HG03060 (cell line): Measurements from ENCODE around the gene WNT9B.
"Not testable (repeated sequence)": the region's sequence is repeated elsewhere in the genome, so short reads cannot be mapped to it uniquely, and the experiment has no call there.

Source experiments
- ATAC-seq: cut with Tn5 transposase; IDR thresholded peaks from one replicate; pipeline ENCODE4 v1.9.1; 2021; ENCODE audit warnings: low read depth, moderate number of reproducible peaks; ENCODE audit not compliant: unreplicated experiment

The WNT9B gene

GRCh38 chr17:46903762-46904672, 52.6 kb downstream of the WNT9B start:
- ATAC-seq = no peak

GRCh38 chr17:46908068-46908737, 56.8 kb downstream of the WNT9B start:
- ATAC-seq = no peak

DNA sequence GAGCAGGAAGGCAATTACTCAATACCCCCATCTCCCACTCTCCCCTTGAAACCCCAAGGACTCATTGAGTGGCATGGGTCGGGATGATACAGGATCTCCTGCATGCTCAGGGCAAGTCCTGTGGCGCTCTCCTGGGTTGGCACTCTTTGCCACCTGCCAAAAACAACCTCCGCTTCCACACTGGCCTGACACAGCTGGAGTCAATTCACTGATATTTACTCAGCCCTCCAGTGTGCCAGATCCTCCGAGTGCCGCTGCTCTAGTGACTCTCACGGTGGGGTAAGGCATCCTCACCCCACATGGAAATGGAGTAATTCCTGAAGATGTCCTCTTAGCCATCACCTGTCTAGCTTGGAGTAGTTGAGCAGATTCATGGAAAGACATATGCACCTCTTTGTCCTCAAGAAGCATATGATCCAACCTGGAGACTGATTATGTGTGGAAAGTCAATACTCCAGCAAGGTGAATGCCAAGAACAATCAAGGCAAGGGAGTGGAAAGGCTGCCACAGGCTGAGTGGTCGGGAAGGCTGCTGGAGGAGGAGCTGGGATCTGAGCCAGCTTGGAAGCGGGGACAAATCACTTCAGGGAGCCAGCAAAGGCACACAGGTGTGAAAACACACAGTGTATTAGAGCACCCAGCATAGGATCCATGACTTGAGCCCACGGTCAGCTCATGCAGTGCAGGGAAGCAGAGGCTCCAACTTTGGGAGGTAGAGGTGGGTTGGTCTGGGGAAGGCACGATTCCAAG, 59.0 kb downstream of the WNT9B start:
- ATAC-seq = no peak

- no peak for ATAC-seq
These were observed 59.9 kb downstream of the WNT9B start for GRCh38 chr17:46911311-46911710.

- no peak for ATAC-seq
These were observed 64.2 kb downstream of the WNT9B start for GRCh38 chr17:46915596-46915995.

DNA sequence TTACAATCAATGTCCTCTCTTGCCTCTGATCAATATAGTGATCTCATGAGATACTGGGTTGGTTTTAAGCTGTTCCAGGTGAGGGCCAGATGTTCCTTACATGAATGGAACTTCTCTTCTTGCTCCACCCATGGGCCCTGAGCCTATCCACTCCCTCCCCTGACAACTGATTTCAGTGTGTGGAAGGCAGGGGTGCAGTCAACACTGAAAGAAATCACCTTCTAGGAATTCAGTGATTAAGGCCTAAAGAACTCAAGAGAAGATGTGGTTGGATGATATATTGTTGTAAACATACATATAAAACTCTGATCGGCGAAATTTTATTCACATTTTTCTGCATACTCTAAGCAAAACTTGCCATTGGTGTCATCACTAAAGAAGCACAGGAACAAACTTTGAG, 64.8 kb downstream of the WNT9B start:
- no peak for ATAC-seq

GRCh38 chr17:46916623-46917022, 65.2 kb downstream of the WNT9B start:
- no peak for ATAC-seq

DNA sequence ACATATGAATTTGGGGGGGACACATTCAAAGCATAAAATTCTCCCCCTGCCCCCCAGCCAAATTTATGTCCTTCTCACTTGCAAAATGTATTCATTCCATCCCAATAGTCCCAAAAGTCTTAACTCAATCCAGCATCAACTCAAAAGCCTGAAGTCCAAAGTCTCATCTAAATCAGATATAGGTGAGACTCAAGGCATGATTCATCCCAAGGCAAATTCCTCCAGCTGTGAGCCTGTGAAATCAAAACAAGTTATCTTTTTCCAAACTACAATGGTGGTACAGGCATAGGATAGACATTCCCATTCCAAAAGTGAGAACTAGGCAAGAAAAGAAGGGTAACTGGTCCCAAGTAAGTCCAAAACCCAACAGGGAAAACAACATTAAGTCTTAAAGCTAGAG, 65.7 kb downstream of the WNT9B start:
- no peak for ATAC-seq

DNA sequence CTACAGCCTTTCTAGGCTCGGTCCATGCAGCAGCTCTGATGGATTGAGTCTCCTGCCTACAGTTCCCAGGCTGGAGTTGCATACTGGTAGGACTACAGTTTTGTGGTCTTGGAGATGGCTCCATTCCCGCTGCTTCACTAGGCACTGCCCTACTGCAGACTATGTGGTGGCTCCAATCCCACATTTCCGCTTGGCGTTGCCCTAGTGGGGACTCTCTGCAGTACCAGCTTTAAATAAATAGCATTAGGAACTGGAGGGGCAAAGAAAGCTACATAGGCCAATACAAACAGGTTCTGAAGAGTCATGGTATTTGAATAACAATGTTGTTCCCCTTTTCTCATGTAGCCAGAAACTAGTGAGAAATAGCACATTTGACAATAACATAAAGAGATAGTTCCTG, 66.1 kb downstream of the WNT9B start:
- ATAC-seq = no peak

GRCh38 chr17:46921962-46922361, 70.6 kb downstream of the WNT9B start:
- ATAC-seq = not testable (repeated sequence)

- ATAC-seq = no peak
These were observed 71.1 kb downstream of the WNT9B start for GRCh38 chr17:46922487-46922803.

- peak; percentile 58 for ATAC-seq
These were observed 71.6 kb downstream of the WNT9B start, which contains the start of gene GOSR2 for GRCh38 chr17:46922804-46923635. Gene GOSR2, plus strand, starts transcription at chr17:46923160. Its CDS starts 33 bp downstream, at chr17:46923193.

DNA sequence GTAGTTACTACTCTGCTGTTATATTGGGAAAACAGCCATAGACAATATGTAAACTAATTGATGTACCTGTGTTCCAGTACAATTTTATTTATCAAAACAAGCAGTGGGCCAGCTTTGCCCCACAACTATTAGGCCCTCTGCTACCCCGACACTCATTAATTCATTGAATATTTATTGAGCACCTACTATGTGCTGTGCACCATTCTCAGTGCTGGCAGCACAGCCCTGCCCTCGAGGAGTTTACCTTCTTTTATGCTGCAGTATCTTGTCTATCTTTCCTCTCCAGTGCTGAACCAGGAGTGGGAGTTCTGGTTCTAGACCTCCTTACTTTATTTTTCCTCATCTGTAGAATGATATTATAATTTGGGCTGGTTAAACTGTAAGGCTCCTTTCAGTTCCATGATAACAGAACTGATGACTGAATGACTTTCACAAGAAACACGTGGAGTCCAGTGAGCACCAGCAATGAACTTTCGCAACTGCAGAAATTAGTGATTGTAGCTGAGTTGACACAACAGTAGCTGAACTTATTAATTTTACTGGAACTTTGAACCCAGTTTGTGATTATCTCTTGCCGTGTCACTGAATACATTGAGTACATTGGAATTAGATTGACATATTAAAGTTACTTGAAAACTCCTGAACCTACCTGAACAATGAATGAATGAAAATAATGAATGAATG, 73.9 kb downstream of the WNT9B start:
- ATAC-seq = no peak

DNA sequence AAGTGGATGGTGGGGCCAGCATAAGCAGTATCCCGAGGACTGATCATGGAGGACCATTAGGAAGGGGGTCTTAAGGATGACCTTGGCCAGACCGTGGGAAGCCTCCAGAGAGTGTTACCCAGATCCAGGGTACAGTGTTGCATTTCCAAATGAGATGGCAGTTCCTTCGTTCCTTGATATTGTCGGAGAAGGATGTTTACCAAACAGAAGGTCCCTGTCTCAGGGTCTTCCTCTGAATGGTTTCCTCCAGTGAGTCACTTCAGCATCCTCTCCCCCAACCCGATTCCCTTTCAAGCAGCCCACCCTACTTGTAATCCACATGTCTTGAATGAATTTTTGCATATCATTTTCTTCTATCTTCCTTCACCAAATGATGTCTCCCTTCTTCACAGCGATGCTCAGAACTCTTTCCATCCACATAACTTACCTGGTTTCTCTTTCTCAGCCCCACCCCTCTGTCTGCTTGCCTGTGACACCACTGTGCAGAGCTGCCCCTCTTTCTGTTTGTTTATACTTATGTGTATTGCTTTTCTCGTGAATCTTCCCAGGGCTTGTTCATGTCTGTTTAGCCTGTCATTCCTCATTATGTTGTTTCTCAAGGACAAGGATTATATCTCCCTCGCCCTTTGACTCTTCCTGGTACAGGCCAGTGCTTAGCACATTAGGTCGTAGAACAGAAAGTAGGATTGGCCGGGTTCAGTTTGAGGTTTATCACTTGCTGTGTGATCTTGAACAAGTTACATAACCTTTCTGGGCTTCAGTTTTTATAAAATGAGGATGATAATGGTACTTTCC, 77.3 kb downstream of the WNT9B start:
- no peak for ATAC-seq

- ATAC-seq = no peak
These were observed 78.0 kb downstream of the WNT9B start for GRCh38 chr17:46929413-46929812.

GRCh38 chr17:46930051-46930450, 78.7 kb downstream of the WNT9B start:
- ATAC-seq = no peak

DNA sequence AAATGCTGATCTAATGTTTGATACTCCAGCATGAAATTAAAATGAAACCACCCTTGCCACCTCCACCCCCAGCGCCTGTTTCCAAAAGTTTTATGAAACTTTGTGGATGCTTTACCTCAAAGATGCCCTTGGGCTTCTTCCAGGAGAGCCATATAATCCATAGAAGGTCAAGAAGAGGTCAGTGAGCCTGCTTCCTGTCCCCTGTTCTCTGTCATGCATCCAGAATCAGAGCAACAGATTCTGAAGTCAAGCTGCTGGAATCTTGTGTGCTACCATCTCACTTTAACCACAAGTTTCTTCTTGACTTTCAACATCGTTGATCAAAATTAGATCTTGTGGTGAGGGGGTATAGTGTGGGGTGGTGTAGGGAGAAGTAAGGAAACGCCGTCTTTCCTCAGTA, 80.2 kb downstream of the WNT9B start:
- ATAC-seq = no peak

GRCh38 chr17:46935658-46936266, 84.4 kb downstream of the WNT9B start:
- ATAC-seq = no peak
